HG03354 (cell line): ENCODE measurements around the gene STRN3.
"Not testable (repeated sequence)": the region's sequence is repeated elsewhere in the genome, so short reads cannot be mapped to it uniquely, and the experiment has no call there.

Source experiments
- ATAC-seq: cut with Tn5 transposase; IDR thresholded peaks from one replicate; pipeline ENCODE4 v1.9.1; 2021; ENCODE audit warnings: mild to moderate bottlenecking; ENCODE audit not compliant: unreplicated experiment, poor library complexity, severe bottlenecking

Gene STRN3, protein sequence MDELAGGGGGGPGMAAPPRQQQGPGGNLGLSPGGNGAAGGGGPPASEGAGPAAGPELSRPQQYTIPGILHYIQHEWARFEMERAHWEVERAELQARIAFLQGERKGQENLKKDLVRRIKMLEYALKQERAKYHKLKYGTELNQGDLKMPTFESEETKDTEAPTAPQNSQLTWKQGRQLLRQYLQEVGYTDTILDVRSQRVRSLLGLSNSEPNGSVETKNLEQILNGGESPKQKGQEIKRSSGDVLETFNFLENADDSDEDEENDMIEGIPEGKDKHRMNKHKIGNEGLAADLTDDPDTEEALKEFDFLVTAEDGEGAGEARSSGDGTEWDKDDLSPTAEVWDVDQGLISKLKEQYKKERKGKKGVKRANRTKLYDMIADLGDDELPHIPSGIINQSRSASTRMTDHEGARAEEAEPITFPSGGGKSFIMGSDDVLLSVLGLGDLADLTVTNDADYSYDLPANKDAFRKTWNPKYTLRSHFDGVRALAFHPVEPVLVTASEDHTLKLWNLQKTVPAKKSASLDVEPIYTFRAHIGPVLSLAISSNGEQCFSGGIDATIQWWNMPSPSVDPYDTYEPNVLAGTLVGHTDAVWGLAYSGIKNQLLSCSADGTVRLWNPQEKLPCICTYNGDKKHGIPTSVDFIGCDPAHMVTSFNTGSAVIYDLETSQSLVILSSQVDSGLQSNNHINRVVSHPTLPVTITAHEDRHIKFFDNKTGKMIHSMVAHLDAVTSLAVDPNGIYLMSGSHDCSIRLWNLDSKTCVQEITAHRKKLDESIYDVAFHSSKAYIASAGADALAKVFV

GRCh38 chr14:31026077-31026449 lies at the start of gene STRN3:
Gene STRN3, minus strand, starts transcription at chr14:31026379. Its CDS starts 194 bp downstream, at chr14:31026185.
- no peak for ATAC-seq

DNA sequence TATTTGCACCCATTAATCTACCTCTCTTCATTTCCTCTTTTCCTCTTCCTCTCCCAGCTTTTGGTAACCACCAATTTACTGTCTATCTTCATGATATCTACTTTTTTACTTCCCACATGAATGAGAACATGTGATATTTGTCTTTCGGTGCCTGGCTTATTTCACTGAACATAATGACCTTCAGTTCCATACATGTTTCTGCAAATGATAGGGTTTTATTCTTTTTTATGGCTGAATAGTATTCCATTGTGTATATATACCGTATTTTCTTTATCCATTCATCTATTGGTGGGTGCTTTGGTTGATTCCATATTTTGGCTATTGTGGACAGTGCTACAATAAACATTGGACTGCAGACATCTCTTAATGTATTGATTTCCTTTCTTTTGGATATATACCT lies 49.0 kb upstream of the STRN3 start:
- no peak for ATAC-seq

DNA sequence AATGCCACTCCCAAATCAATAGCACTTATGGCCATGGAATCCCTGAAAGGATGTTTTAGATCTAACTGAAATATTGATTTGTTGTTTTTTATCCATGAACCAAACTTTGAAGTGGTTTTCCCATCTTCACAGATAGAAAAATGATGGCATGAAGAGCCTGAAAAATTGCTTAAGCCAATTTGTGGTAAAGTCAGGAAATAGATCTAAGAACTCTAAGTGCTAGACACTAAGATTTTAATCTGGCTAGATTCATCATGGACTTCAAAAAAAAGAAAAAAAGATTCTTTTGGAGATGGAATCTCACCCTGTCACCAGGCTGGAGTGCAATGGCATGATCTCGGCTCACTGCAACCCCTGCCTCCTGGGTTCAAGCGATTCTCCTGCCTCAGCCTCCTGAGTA lies 45.0 kb upstream of the STRN3 start:
- no peak for ATAC-seq

DNA sequence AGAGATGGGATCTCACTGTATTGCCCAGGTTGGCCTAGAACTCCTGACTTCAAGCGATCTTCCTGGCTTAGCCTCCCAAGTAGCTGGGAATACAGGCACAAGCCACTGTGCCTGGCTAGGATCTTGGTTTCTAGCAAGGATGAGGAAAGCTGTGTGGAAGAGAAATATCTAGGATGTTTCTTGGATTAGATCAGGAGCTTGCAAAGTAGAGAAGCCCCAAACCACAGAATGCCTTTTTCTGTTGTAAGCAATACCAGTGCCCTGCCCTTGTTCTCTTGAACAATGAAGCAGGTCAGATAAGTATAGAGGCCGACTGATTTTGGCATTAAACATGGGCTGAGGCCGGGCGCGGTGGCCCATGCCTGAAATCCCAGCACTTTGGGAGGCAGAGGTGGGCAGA lies 44.3 kb upstream of the STRN3 start:
- ATAC-seq, result no peak

- ATAC-seq, result no peak
These were observed 43.2 kb upstream of the STRN3 start for GRCh38 chr14:31069343-31069742.

GRCh38 chr14:31068235-31068634 lies 42.1 kb upstream of the STRN3 start:
- ATAC-seq, result no peak

DNA sequence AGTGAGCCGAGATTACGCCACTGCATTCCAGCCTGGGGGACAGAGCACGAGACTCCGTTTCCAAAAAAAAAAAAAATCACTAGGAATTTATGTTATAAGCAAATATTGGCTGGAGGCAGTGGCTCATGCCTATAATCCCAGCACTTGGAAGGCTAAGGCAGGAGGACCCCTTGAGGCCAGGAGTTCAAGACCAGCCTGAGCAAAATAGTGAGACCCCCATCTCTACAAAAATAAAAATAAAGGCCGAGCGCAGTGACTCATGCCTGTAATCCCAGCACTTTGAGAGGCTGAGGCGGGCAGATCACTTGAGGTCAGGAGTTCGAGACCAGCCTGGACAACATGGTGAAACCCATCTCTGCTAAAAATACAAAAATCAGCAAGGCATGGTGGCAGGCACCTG lies 36.7 kb upstream of the STRN3 start:
- not testable (repeated sequence) for ATAC-seq

GRCh38 chr14:31060253-31060875 lies 34.2 kb upstream of the STRN3 start:
- ATAC-seq, result no peak

DNA sequence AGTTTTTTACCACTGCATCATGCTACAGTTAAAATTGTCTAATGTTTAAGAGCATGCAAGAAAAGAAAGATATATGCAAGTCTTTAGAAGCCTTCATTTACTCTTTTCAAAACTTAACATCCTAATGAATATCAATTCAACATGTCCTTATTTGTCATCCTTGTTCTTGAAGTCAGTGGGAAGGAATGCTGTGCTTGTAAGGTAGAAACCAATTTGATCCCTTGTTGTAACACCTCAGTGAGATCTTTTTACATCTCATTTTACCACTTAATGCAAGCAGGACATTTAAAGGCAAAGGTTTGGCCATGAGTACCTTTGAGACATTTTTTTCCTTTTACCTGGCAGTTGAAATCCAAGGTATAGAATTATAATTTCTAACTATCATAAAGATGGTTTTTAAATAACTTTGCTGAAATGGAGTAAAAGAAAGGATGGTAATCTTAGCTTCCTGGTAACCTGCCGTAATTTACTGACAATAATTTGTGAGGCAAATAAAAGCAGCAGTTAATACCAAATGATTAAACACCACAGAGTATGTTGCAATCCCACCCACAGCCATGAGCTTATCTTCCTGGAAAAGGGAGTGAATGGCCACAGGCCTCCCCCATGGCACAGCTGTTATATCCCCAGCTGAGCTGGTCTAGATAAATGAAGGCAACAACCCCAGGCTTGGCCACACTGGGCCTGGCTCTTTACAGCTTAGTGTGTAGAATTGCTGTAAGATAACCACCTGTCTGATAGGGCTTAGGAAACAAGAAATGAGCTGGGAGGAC lies 33.2 kb upstream of the STRN3 start:
- no peak for ATAC-seq

DNA sequence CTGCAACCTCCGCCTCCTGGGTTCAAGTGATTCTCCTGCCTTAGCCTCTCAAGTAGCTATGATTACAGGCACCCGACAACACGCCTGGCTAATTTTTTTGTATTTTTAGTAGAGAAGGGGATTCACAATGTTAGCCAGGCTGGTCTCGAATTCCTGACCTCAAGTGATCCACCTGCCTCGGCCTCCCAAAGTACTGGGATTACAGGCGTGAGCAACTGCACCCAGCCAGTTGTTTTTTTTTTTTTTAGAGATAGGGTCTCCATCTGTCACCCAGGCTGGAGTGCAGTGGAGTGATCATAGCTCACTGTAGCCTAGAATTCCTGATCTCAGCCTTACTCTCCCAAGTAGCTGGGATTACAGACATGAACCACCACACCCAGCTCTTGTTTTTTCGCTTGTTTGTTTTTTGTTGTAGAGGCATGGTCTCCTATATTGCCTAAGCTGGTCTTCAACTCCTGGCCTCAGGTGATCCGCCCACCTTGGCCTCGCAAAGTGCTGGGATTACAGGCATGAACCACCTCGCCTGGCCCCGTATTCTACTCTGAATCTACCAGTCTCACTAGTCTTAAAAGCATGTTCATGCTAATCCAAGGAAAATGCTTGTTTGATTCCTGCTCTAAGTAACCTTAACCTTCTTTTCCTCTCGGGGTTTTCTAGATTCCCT lies 31.7 kb upstream of the STRN3 start:
- ATAC-seq, result no peak

DNA sequence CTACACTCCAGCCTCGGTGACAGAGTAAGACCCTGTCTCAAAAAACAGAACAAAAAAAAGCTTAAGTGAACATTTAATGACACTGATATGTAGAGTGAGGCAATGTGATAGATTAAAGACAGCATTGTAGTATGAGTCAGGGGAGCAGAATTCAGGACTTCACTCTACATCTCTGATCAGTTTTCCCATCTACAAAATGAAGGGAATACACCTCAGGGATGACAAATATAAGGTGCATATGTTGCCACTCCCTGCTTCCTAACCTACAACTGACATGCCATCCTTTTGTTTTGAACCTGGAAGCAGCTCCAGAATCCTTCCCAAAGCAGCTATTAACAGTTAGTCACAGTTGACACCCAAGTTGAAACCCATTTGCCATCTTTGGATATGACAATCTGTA lies 30.9 kb upstream of the STRN3 start:
- no peak for ATAC-seq

DNA sequence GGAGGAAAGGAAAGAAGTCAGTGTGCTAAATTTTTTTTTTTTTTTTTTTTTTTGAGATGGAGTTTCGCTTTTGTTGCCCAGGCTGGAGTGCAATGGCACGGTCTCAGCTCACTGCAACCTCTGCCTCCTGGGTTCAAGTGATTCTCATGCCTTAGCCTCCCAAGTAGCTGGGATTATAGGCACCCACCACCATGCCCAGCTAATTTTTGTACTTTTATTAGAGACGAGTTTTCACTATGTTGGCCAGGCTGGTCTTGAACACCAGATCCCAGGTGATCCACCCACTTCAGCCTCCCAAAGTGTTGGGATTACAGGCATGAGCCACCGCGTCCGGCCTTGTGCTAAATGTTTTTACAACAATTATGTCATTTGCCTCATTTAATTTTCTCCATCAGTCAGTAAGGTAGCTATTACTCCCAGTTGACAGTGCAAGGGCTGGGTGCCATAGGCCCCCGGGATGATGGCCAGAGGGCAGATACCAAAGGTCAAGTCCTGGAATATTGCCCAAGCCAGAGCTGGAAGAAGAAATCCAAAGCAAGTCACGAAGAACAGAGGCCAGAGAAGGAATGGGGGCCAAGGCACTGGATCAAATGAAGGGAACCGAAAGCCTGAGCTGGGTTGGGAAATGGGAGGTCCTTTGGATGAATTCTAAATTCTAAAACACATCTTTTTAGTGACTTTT lies 26.9 kb upstream of the STRN3 start:
- ATAC-seq, result not testable (repeated sequence)

GRCh38 chr14:31051511-31051910 lies 25.3 kb upstream of the STRN3 start:
- no peak for ATAC-seq

DNA sequence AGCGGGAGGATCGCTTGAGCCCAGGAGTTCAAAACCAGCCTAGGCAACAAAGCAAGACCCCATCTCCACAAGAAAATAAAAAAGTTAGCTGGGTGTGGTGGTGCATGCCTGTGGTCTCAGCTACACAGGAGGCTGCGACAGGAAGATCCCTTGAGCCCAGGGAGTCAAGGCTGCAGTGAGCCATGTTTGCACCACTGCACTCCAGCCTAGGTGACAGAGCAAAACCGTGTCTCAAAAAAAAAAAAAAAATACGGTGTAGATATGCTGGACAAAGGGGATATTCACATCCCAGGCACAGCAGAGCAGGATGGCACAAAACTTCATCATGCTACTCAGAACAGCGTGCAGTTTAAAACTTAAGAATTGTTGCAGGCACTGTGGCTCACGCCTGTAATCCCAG lies 24.8 kb upstream of the STRN3 start:
- ATAC-seq, result no peak

DNA sequence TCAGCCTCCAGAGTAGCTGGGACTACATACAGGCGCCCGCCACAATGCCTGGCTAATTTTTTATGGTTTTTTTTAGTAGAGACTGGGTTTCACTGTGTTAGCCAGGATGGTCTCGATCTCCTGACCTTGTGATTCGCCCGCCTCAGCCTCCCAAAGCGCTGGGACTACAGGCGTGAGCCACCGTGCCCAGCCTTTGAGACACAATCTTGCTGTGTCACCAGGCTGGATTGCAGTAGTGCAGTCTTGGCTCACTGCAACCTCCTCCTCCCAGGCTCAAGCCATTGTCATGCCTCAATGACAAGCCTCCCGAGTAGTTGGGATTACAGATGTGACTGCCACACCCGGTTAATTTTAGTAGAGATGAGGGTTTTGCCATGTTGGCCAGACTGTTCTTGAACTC lies 21.3 kb upstream of the STRN3 start:
- ATAC-seq, result no peak

DNA sequence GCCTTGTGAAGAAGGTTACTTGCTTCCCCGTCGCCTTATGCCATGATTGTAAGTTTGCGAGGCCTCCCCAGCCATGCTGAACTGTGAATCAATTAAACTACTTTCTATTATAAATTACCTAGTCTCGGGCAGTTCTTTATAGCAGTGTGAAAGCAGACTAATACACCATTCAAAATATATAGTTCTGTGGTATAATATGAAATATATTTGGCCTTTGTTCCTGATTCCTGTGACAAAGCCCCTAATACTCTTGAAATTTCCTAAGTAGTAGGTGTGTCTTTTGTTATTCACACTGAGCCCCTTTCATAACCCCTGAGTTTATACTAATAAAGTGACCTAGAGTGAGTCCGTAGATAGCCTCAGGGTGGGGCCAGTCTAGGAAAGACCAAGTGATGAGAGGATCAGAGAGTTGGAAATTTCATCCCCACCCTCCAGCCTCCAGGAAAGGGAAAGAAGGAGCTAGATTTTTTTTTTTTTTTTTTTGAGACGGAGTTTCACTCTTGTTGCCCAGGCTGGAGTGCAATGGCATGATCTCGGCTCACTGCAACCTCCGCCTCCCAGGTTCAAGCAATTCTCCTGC lies 19.4 kb upstream of the STRN3 start:
- no peak for ATAC-seq

GRCh38 chr14:31043379-31043778 lies 17.2 kb upstream of the STRN3 start:
- no peak for ATAC-seq

- ATAC-seq, result not testable (repeated sequence)
These were observed 16.7 kb upstream of the STRN3 start for GRCh38 chr14:31042893-31043292.

DNA sequence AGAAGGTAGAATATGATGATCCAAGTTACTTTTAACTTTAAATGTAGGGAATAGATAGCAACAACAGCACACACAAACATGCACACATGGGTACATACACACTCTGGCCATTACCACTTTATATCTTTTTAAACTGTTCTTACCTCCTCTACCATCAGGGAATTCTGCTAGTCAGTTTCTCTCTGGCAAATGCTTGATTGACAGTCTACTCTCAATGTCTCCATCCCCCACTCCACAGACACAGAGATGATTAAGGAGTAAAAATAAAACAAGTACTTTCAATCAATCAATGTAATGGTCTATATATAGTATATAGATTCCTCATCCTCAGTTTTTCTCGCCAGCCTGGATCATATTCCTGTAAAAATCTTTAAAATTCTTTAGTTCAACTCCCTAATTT lies 16.1 kb upstream of the STRN3 start:
- no peak for ATAC-seq
